22Rv1 (cell line): ENCODE results near the gene BAD.

ENCODE experiments used
- ZFX ChIP-seq: fragments of 450-650 bp; IDR thresholded peaks from 2 replicates; pipeline ENCODE4 v1.6.1; 2017; ENCODE audit warnings: antibody characterized with exemption, borderline replicate concordance
- TF ChIP-seq, protein P1 (sequence below): fragments of 450-650 bp; IDR thresholded peaks from 2 replicates; pipeline ENCODE4 v1.5.1; 2017; ENCODE audit warnings: mild to moderate bottlenecking

GRCh38 chr11:64313491-64314145 is 29.2 kb upstream of the BAD start:
- TF ChIP-seq, protein P1, sequence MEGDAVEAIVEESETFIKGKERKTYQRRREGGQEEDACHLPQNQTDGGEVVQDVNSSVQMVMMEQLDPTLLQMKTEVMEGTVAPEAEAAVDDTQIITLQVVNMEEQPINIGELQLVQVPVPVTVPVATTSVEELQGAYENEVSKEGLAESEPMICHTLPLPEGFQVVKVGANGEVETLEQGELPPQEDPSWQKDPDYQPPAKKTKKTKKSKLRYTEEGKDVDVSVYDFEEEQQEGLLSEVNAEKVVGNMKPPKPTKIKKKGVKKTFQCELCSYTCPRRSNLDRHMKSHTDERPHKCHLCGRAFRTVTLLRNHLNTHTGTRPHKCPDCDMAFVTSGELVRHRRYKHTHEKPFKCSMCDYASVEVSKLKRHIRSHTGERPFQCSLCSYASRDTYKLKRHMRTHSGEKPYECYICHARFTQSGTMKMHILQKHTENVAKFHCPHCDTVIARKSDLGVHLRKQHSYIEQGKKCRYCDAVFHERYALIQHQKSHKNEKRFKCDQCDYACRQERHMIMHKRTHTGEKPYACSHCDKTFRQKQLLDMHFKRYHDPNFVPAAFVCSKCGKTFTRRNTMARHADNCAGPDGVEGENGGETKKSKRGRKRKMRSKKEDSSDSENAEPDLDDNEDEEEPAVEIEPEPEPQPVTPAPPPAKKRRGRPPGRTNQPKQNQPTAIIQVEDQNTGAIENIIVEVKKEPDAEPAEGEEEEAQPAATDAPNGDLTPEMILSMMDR: no peak
- TF ChIP-seq ZFX: no peak
